HG03103 (cell line): Measurements from ENCODE around the gene LCNL1.

Source experiments
- ATAC-seq: cut with Tn5 transposase; IDR thresholded peaks from one replicate; pipeline ENCODE4 v1.9.1; 2021; ENCODE audit warnings: low read depth; ENCODE audit not compliant: unreplicated experiment

LCNL1 gene

GRCh38 chr9:136982232-136983051 lies at the start of gene LCNL1:
LCNL1 (plus strand) TSS chr9:136982993; CDS start chr9:136983587, 594 bp downstream.
- ATAC-seq, result no peak

- no peak for ATAC-seq
Observed at GRCh38 chr9:136934277-136934676, 48.5 kb upstream of the LCNL1 start.

GRCh38 chr9:136935651-136936050 lies 47.1 kb upstream of the LCNL1 start:
- no peak for ATAC-seq

DNA sequence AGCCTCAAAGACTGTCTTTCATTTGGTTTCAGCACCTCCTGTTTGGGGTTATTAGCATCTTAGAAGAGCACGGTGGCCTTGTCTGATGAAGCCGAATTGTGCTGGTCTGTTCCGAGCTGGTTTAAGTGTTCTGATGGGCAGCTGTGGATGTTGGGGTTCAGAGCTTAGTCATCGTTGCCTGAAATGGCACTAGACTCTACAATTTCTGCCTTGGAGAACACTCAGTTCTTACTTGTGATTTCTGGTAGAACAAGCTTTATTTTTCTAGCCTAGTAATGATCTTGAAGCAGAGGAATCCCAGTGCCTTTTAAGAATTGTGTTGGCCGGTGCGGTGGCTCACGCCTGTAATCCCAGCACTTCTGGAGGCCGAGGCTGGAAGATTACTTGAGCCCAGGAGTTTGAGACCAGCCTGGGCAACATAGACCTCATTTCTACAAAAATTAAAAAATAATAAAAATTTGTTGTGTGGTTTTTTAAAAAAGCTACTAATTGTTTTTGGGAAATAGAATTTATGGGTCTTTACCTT lies 46.1 kb upstream of the LCNL1 start:
- no peak for ATAC-seq

DNA sequence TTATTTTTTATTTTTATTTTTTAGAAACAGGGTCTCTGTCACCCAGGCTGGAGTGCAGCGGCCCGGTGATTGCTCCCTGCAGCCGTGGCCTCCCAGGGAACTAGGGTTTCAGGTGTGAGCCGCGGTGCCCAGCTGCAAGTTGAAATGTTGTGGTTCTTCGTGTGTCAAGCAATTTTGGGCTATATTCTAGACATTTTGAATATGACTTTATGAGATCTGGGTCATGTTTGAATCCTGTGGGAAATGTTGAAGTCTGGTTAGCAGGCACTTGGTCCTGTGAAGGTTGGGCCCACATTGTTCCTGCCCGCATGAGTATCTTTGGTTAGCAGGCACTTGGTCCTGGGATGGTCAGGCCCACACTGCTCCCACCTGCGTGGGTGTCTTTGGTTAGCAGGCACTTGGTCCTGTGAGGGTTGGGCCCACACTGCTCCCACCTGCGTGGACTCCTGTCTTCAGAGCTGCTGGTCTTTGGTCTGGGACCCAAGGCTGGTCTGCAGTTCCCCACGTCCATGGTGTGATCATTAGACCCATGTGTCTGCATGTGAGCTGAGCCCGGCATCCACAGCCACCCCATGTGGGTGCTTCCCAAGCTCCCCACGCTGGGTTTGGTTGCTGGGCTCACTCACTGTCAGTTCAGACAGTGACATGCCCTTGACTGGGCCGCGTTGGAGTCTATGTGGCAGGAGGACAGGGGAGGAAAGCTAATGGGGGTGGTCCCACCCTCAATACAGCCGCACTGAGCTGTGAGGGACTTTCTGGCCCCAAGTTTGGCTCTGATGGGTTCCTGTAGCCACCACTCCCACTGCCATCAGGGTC lies 45.4 kb upstream of the LCNL1 start:
- no peak for ATAC-seq

GRCh38 chr9:136939431-136939995 lies 43.3 kb upstream of the LCNL1 start:
- no peak for ATAC-seq

DNA sequence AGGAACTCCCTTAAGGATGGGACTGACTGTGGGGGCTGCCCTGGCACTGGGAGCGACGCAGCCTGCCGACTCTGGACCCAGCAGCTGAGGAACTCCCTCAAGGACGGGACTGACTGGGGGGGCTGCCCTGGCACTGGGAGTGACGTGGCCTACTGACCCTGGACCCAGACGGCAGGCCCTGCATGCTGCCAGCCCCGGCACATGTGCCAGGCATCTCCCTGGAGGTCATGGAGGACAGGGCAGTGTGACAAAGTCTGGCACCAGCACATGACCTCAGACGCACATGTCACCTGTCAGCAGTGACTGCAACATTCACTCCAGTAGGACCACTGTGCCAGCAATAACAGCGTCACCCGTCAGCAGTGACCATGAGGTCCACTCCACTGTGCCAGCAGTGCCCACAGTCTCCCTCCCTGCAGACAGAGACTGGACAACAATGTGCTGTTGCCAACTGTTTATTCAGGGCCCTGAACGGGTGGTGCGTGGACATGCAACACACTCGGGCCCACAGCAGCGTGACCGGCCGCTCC lies 42.7 kb upstream of the LCNL1 start:
- ATAC-seq, result no peak

- no peak for ATAC-seq
Observed at GRCh38 chr9:136940526-136941230, 42.1 kb upstream of the LCNL1 start.

DNA sequence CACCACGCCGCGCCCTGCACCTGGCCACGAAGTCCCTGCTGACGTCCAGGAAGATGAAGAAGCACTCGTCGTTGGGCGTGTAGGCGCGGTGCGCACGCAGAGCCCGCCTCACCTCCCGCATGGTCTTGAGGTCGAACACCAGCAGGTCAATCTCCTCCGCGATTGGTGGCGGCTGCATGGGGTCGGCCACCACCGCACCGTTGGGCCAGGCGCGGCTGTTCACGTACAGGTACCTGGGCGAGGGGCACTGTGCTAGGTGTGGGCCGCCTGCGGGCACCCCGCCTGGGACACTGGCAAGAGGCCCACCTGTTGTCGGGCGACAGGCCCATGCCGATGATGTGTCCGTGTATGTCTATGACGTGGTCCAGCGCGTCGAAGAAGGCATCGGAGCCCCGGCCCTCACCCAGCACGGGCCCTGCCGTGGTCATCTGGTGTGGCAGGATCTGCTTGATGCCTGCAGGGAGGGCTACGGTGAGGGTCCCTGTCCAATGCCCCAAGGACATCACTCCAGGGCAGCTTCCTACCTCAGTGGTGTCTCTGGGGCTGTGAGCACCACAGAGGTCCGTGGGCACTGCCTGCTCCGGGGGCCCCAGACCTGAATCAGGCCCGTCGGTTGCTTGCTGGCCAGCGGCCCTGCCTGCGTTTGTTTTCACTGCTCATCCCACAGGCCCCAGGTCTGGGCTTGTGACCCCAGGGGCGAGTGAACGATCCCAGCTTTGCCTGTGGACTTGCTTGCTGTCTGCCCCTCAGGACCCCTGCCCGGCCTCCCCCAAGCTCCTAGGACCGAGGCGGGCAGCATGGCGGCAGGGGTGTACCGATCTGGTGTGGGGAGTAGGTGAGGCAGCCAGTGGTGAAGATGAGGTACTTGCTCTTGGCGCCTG lies 41.3 kb upstream of the LCNL1 start:
- ATAC-seq, result no peak

DNA sequence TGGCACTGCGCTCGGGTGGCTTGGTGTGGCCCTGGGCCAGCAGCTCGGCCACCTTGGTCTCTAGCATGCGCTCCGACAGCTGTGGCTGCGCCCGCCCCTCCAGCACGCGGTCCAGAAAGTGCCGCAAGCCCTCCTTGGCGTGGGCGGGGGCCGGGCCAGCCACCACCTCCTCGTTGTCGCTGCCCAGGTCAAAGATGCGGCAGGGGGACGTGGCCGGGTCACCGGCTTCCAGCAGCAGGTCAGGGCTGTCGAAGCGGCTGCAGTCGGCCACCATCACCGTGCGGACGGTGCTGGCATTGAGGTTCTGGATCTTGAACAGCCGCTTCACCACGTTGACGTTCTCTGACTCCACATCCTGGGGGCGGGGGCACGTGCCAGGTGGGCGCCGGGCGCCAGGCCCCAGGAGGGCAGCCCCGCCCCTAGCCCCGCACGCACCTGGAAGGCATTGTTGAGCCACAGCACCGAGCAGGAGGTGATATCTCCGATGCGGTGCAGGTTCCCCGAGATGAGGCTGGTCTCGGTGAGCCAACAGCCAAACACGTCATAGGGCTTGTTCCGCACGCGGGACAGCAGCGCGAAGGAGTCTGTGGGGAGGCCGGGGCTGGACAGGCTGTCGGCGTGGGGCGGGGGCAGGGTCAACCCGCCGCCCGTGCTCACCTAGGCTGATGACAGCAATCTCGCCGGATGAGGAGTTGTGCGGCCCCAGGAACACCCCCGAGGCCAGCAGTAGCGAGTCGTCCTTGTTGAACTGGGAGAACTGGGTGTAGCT lies 40.5 kb upstream of the LCNL1 start:
- ATAC-seq, result no peak

GRCh38 chr9:136942881-136943230 lies 39.9 kb upstream of the LCNL1 start:
- ATAC-seq, result no peak

DNA sequence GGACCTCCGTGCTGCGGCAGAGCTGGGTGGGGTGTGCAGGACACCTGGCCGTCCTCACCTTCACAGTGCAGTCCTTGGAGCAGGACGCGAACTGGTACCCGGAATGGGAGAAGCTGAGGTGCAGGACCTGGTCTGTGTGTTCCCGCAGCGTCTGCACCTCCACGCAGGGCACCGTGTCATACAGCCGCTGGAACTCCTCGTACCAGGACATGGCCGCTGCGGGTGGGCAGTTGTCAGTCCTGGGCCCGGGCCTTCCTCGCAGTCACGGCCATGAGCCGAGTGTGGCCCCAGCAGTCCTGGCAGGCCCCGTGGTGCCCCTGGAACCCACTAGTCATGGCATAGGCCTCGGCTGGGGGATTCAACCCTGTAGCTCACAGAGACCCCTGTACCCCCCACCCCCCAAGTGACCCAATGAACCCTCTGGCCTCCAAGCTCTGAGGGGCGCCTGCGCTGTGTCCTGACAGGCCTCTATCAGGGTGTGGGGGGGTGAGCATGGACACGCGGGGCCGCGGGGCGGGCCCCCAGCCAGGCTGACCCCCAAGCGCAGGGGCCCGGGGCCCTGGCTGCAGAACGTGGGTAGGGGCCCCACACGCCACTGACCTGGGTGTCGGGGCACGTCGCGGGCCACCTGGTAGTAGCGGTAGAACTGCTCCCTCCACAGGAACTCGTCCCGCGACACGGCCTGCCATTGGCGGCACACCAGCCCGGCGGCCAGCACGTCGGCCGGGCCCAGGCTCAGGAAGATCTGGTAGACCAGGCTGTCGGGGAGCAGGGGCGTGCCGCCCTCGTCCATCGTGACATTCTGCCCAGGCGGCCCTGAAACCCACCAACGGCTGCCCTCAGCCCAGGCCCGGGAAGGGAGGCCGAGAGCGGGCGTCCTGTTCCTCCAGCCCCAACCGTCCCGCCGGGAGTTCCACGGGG lies 39.2 kb upstream of the LCNL1 start:
- ATAC-seq, result peak; percentile 5

- peak; percentile 21 for ATAC-seq
Observed at GRCh38 chr9:136944212-136944518, 38.6 kb upstream of the LCNL1 start.

DNA sequence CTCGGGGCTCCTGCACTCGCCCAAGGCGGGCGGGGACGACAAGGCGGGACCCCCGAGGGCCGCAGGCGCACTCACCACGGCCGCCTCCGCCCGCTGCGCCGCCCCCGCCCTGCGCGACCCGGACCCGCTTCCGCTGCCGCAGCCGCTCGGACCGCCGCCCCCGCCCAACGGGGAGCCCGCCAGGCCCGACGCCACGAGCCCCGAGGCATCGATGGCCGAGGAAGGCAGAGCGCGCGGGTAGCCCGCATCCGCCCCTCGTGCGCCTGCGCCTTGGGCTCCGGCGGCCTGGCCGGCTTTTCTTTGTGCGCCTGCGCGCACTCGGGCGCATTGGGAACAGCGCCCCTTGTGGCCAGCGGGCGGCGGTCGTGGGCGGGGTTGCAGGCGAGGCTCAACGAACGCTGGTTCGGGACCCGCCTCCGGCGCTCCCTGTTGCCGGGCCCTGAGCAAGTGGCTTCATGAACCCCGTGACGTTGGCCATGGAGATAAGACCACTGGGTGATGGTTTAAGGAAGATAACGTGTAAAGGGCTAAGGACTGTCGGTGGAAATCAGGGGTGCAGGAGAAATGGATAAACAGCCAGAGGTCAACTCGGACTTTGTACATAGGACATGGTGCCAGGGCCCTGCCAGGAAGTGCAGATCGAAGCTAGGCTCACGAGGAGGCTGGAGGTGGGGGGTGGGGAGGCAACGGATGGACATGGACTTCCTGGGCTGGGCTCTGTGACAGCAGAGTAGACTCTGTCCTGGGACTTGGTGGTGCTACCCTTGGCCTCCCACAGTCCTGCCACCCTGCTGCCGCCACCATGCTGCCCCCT lies 38.1 kb upstream of the LCNL1 start, which contains the start of the genes C8G and FBXW5:
Gene C8G (plus strand): TSS at position 725 of the 814 bp plus-strand sequence. CDS start 78 bp downstream, at position 803.
Gene FBXW5 (minus strand): TSS at position 220 of the 814 bp plus-strand sequence. CDS start 655 bp downstream, outside the sequence.
- ATAC-seq, result peak; percentile 66

DNA sequence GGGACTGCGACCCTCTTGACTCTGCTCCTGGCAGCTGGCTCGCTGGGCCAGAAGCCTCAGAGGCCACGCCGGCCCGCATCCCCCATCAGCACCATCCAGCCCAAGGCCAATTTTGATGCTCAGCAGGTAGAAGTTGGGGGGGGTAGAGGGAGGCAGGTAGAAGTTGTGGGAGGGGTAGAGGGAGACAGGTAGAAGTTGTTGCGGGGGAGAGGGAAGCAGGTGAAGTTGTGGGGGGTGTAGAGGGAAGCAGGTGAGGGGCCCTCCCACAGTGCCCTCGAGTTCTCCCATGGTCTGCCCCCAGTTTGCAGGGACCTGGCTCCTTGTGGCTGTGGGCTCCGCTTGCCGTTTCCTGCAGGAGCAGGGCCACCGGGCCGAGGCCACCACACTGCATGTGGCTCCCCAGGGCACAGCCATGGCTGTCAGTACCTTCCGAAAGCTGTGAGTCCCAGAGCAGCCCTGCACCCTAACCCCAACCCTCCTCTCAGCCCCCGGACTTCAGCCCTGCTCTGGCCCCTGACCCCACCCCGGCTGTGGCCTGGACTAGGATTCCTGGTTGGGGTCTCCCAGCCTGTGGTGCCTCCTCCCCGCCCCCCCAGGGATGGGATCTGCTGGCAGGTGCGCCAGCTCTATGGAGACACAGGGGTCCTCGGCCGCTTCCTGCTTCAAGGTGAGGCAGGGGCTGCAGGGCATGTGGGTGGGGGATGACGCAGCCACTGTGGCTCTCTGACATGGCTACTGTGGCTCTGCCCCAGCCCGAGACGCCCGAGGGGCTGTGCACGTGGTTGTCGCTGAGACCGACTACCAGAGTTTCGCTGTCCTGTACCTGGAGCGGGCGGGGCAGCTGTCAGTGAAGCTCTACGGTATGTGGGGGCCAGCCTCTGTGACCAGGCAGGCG lies 37.2 kb upstream of the LCNL1 start:
- ATAC-seq, result no peak
